Measurements from ENCODE around the gene NDUFS8. TPM values are rescaled to one million over a fixed set of nuclear protein-coding genes. Genes with fewer than 3 reads are reported as not detected.

The NDUFS8 gene
- total and polyA plus RNA-seq, 12 donors = 330 to 774 (median 430) TPM

- WGBS, 2 donors = 91 to 93% methylated on average over 14 of the region's 14 CpGs
- no peaks in the 10 kb centered on the region for H3K27me3 ChIP-seq
- H3K4me3 ChIP-seq = no peak overlapping the region
- no peak for ATAC-seq
- intact Hi-C loops (cut with DNase I) = loop anchor here in 1 of 10 donors (10.0 kb wide), 1 partner anchor 191 kb away; no protein-coding TSS in a partner anchor
- no peak for DNase-seq
- peaks cover 10 to 65% (median 26%) of the 10 kb centered on the region in 9 donors for H3K4me1 ChIP-seq
- H3K9me3 ChIP-seq = no peaks in the 10 kb centered on the region
- TF ChIP-seq CTCF (IDR thresholded peaks at IDR 0.05) = no peak
- H3K27ac ChIP-seq = peak overlapping the region in 1 of 10 donors; percentile 66
- H3K36me3 ChIP-seq = peaks cover 0 to 3% (median 0%) of the 10 kb centered on the region in 9 donors
Observed at GRCh38 chr11:68013611-68014156, 16.8 kb upstream of the NDUFS8 start.

GRCh38 chr11:68014157-68014946 lies 16.1 kb upstream of the NDUFS8 start:
- ATAC-seq (no peak), DNase-seq (no peak)
- Histone ChIP-seq H3K27ac (peak overlapping the region in 1 of 10 donors; percentile 66), H3K36me3 (peaks cover 0 to 9% (median 0%) of the 10 kb centered on the region in 9 donors), H3K27me3 (no peaks in the 10 kb centered on the region), H3K4me3 (no peak overlapping the region), H3K9me3 (no peaks in the 10 kb centered on the region), H3K4me1 (peaks cover 10 to 58% (median 23%) of the 10 kb centered on the region in 9 donors)
- TF ChIP-seq CTCF (IDR thresholded peaks at IDR 0.05) = no peak
- WGBS, 2 donors = 61 to 62% methylated on average over 15 to 16 of the region's 16 CpGs
- intact Hi-C loops (cut with DNase I) = loop anchor here in 1 of 10 donors (10.0 kb wide), 1 partner anchor 190 kb away; no protein-coding TSS in a partner anchor

GRCh38 chr11:68014947-68015447 lies 15.5 kb upstream of the NDUFS8 start:
- peak overlapping the region in 1 of 10 donors; percentile 66 for H3K27ac ChIP-seq
- WGBS, 2 donors = 92% methylated on average over 19 of the region's 19 CpGs
- no peaks in the 10 kb centered on the region for H3K27me3 ChIP-seq
- DNase-seq (no peak), ATAC-seq (no peak)
- H3K36me3 ChIP-seq = peaks cover 0 to 9% (median 0%) of the 10 kb centered on the region in 9 donors
- no peaks in the 10 kb centered on the region for H3K9me3 ChIP-seq
- H3K4me3 ChIP-seq = no peak overlapping the region
- H3K4me1 ChIP-seq = peaks cover 7 to 52% (median 16%) of the 10 kb centered on the region in 9 donors
- intact Hi-C loops (cut with DNase I) = loop anchor here in 2 of 10 donors (5.0 to 10.0 kb wide), 2 partner anchors 190 to 1727 kb away; no protein-coding TSS in a partner anchor
- no peak for TF ChIP-seq CTCF (IDR thresholded peaks at IDR 0.05)

GRCh38 chr11:68015467-68015866 lies 15.0 kb upstream of the NDUFS8 start:
- Histone ChIP-seq H3K4me1 (peaks cover 3 to 47% (median 12%) of the 10 kb centered on the region in 9 donors), H3K27me3 (no peaks in the 10 kb centered on the region), H3K9me3 (no peaks in the 10 kb centered on the region), H3K36me3 (peaks cover 0 to 9% (median 0%) of the 10 kb centered on the region in 9 donors), H3K4me3 (no peak overlapping the region), H3K27ac (no peak overlapping the region)
- DNase-seq (no peak), ATAC-seq (no peak)
- intact Hi-C loops (cut with DNase I) = loop anchor here in 2 of 10 donors (5.0 to 10.0 kb wide), 2 partner anchors 189 to 1727 kb away; no protein-coding TSS in a partner anchor
- WGBS, 2 donors = 96 to 98% methylated on average over 8 of the region's 8 CpGs
- TF ChIP-seq CTCF (IDR thresholded peaks at IDR 0.05) = no peak

Data from heart right ventricle (tissue), 16 donors.